ENCODE data around the gene SLC6A4. TPM values are rescaled to one million over a fixed set of nuclear protein-coding genes. Genes with fewer than 3 reads are reported as not detected.

The SLC6A4 gene
- total RNA-seq, 1 experiment from 2014 or later: 0.30 TPM

GRCh38 chr17:30279156-30279555, 43.7 kb upstream of the SLC6A4 start:
- TF ChIP-seq ELF1 (IDR thresholded peaks at IDR 0.05; ENCODE audit: borderline replicate concordance, low read depth) (no peak), RAD21 (IDR thresholded peaks at IDR 0.05; ENCODE audit: low read depth) (no peak)
- no peaks in the 10 kb centered on the region for H3K79me2 ChIP-seq (ENCODE audit: insufficient read depth, low read length)
- H3K9ac ChIP-seq (ENCODE audit: low read length): no peak overlapping the region
- ChIA-PET POLR2A (no interaction called here), RAD21 (ENCODE audit: low non-redundant PET in 1 of 2, low total read pairs in 2 of 2, uncharacterized antibody in 2 of 2, unreplicated experiment in 2 of 2) (no interaction called here), CTCF (interaction anchor here (1.2 to 1.7 kb wide), 3 partner anchors 57 to 175 kb away, joined by 4 to 8 read pairs (median 5); no protein-coding TSS in a partner anchor)
- H3K27ac ChIP-seq (ENCODE audit: low read depth, low read length): no peak overlapping the region
- intact Hi-C loops (cut with micrococcal nuclease): no loop called here
- H3K4me2 ChIP-seq (ENCODE audit: low read length): no peak overlapping the region
- BruUV-seq (replicated peaks): no TSS peak
- no peak for ATAC-seq
- H3K9me2 ChIP-seq (ENCODE audit: insufficient read depth): no peaks in the 10 kb centered on the region
- H3K4me1 ChIP-seq (ENCODE audit: control insufficient read depth in 1 of 2, insufficient read depth in 2 of 2, low read length in 2 of 2): no peaks in the 10 kb centered on the region
- H3K36me3 ChIP-seq (ENCODE audit: control insufficient read depth in 1 of 2, insufficient read depth in 2 of 2, low read length in 2 of 2): peaks cover 17 to 22% of the 10 kb centered on the region in 2 experiments; a peak in 3 of 4 replicates
- no peaks in the 10 kb centered on the region; the same call in 1 of the 2 replicates for H4K20me1 ChIP-seq (ENCODE audit: insufficient read depth)
- no peak overlapping the region for H2AFZ ChIP-seq (ENCODE audit: low read depth, low read length, poor library complexity, severe bottlenecking)
- no peak overlapping the region for H3K4me3 ChIP-seq (replicated peaks in 1 of 2; ENCODE audit: low read depth in 1 of 2, low read length in 2 of 2)
- H3K27me3 ChIP-seq (ENCODE audit: insufficient read depth, low read length): no peaks in the 10 kb centered on the region
- no peak for DNase-seq (ENCODE audit: low read depth, low spot score)
- no peaks in the 10 kb centered on the region for H3K9me3 ChIP-seq (ENCODE audit: control insufficient read depth in 1 of 2, insufficient read depth in 1 of 2, low read depth in 1 of 2, low read length in 2 of 2)

GRCh38 chr17:30278032-30278431, 42.5 kb upstream of the SLC6A4 start:
- no peak overlapping the region for H3K9ac ChIP-seq (ENCODE audit: low read length)
- H3K9me3 ChIP-seq (ENCODE audit: control insufficient read depth in 1 of 2, insufficient read depth in 1 of 2, low read depth in 1 of 2, low read length in 2 of 2): no peaks in the 10 kb centered on the region
- DNase-seq (ENCODE audit: low read depth, low spot score): no peak
- no TSS peak for BruUV-seq (replicated peaks)
- H3K4me1 ChIP-seq (ENCODE audit: control insufficient read depth in 1 of 2, insufficient read depth in 2 of 2, low read length in 2 of 2): no peaks in the 10 kb centered on the region
- peak; percentile 51 for TF ChIP-seq RAD21 (IDR thresholded peaks at IDR 0.05; ENCODE audit: low read depth)
- TF ChIP-seq CTCF (IDR thresholded peaks at IDR 0.05 in 2 of 3, conservative IDR thresholded peaks at IDR 0.05 in 1 of 3; ENCODE audit: borderline replicate concordance in 1 of 3, insufficient read depth in 1 of 3, low read depth in 2 of 3, low read length in 2 of 3): peak; percentile 27 to 49 (median 40); a peak in 3 of 6 replicates
- TF ChIP-seq FOSL1 (IDR thresholded peaks at IDR 0.05; ENCODE audit: low read depth): no peak
- TF ChIP-seq, protein P1, sequence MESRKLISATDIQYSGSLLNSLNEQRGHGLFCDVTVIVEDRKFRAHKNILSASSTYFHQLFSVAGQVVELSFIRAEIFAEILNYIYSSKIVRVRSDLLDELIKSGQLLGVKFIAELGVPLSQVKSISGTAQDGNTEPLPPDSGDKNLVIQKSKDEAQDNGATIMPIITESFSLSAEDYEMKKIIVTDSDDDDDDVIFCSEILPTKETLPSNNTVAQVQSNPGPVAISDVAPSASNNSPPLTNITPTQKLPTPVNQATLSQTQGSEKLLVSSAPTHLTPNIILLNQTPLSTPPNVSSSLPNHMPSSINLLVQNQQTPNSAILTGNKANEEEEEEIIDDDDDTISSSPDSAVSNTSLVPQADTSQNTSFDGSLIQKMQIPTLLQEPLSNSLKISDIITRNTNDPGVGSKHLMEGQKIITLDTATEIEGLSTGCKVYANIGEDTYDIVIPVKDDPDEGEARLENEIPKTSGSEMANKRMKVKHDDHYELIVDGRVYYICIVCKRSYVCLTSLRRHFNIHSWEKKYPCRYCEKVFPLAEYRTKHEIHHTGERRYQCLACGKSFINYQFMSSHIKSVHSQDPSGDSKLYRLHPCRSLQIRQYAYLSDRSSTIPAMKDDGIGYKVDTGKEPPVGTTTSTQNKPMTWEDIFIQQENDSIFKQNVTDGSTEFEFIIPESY (IDR thresholded peaks at IDR 0.05; ENCODE audit: extremely low read depth, insufficient replicate concordance, low read length): no peak
- intact Hi-C loops (cut with micrococcal nuclease): loop anchor here (1.0 kb wide), 2 partner anchors 153 to 174 kb away; no protein-coding TSS in a partner anchor
- no peaks in the 10 kb centered on the region for H3K79me2 ChIP-seq (ENCODE audit: insufficient read depth, low read length)
- ChIA-PET RAD21 (ENCODE audit: low non-redundant PET in 1 of 2, low total read pairs in 2 of 2, uncharacterized antibody in 2 of 2, unreplicated experiment in 2 of 2) (interaction anchor here (0.9 to 1.0 kb wide), 2 partner anchors 173 kb away, joined by 4 read pairs; no protein-coding TSS in a partner anchor), CTCF (interaction anchor here (1.0 to 1.9 kb wide), 3 partner anchors 58 to 173 kb away, joined by 3 to 22 read pairs (median 17); no protein-coding TSS in a partner anchor), POLR2A (interaction anchor here (0.9 kb wide), 1 partner anchor 174 kb away, joined by 4 read pairs; no protein-coding TSS in a partner anchor)
- H3K4me3 ChIP-seq (replicated peaks in 1 of 2; ENCODE audit: low read depth in 1 of 2, low read length in 2 of 2): no peak overlapping the region
- no peaks in the 10 kb centered on the region for H4K20me1 ChIP-seq (ENCODE audit: insufficient read depth)
- H3K27ac ChIP-seq (ENCODE audit: low read depth, low read length): no peak overlapping the region
- no peaks in the 10 kb centered on the region for H3K27me3 ChIP-seq (ENCODE audit: insufficient read depth, low read length)
- no peaks in the 10 kb centered on the region for H3K9me2 ChIP-seq (ENCODE audit: insufficient read depth)
- no peak overlapping the region for H3K4me2 ChIP-seq (ENCODE audit: low read length)
- no peak overlapping the region for H2AFZ ChIP-seq (ENCODE audit: low read depth, low read length, poor library complexity, severe bottlenecking)
- ATAC-seq: peak; percentile 58; the same call in 1 of the 2 replicates
- peaks cover 17 to 28% of the 10 kb centered on the region in 2 experiments; a peak in 3 of 4 replicates for H3K36me3 ChIP-seq (ENCODE audit: control insufficient read depth in 1 of 2, insufficient read depth in 2 of 2, low read length in 2 of 2)
